NCI-H82 (cell line): ENCODE measurements around the gene CELA3B.
"Not testable (repeated sequence)": the region's sequence is repeated elsewhere in the genome, so short reads cannot be mapped to it uniquely, and the experiment has no call there.

Source experiments
- DNase-seq: peaks from one replicate; lab custom pipeline; 2025; lab: John Stamatoyannopoulos, UW

The CELA3B gene

GRCh38 chr1:21975296-21975695 is 1.5 kb upstream of the CELA3B start:
- not testable (repeated sequence) for DNase-seq

- not testable (repeated sequence) for DNase-seq
These were observed 1.4 kb downstream of the CELA3B start for GRCh38 chr1:21978209-21978608.

- DNase-seq = not testable (repeated sequence)
These were observed 3.8 kb downstream of the CELA3B start for GRCh38 chr1:21980515-21981220.

- not testable (repeated sequence) for DNase-seq
These were observed 4.4 kb downstream of the CELA3B start for GRCh38 chr1:21981253-21981652.

- DNase-seq = not testable (repeated sequence)
These were observed 5.3 kb downstream of the CELA3B start for GRCh38 chr1:21982122-21982521.

- DNase-seq = not testable (repeated sequence)
These were observed 6.7 kb downstream of the CELA3B start for GRCh38 chr1:21983539-21983938.

- DNase-seq = not testable (repeated sequence)
These were observed 9.1 kb downstream of the CELA3B start for GRCh38 chr1:21985893-21986292.

- DNase-seq = not testable (repeated sequence)
These were observed 9.6 kb downstream of the CELA3B start for GRCh38 chr1:21986386-21986785.

GRCh38 chr1:21989672-21990393 is 13.0 kb downstream of the CELA3B start:
- not testable (repeated sequence) for DNase-seq

GRCh38 chr1:21992186-21992585 is 15.4 kb downstream of the CELA3B start:
- DNase-seq = not testable (repeated sequence)

GRCh38 chr1:21994716-21995115 is 17.9 kb downstream of the CELA3B start:
- not testable (repeated sequence) for DNase-seq

GRCh38 chr1:21996663-21996970 is 19.8 kb downstream of the CELA3B start:
- DNase-seq = not testable (repeated sequence)

- DNase-seq = not testable (repeated sequence)
These were observed 21.2 kb downstream of the CELA3B start for GRCh38 chr1:21997891-21998623.

GRCh38 chr1:21998624-21999294 is 21.9 kb downstream of the CELA3B start:
- peak; percentile 25 for DNase-seq

GRCh38 chr1:21999645-22000044 is 22.8 kb downstream of the CELA3B start:
- DNase-seq = peak; percentile 14

GRCh38 chr1:22001409-22001808 is 24.6 kb downstream of the CELA3B start, which contains the start of gene CELA3A:
TSS of gene CELA3A (plus strand) at chr1:22001657. CDS start at chr1:22001675, 18 bp downstream.
- DNase-seq = no peak

GRCh38 chr1:22002461-22002860 is 25.6 kb downstream of the CELA3B start:
- DNase-seq = not testable (repeated sequence)

- DNase-seq = not testable (repeated sequence)
These were observed 26.1 kb downstream of the CELA3B start for GRCh38 chr1:22002875-22003274.

- DNase-seq = not testable (repeated sequence)
These were observed 27.1 kb downstream of the CELA3B start for GRCh38 chr1:22003959-22004358.

GRCh38 chr1:22005261-22006149 is 28.7 kb downstream of the CELA3B start:
- peak; percentile 62 for DNase-seq

GRCh38 chr1:22006736-22007135 is 29.9 kb downstream of the CELA3B start:
- DNase-seq = not testable (repeated sequence)
